CD4-positive, alpha-beta T cell treated with Interleukin-15 for 1 hour (primary cell): ENCODE results near the gene SPECC1.
"Not testable (repeated sequence)": the region's sequence is repeated elsewhere in the genome, so short reads cannot be mapped to it uniquely, and the experiment has no call there.

Source experiments
- DNase-seq: peaks from one replicate; pipeline ENCODE4 v3.0.0-alpha.2; 2020

SPECC1 gene

DNA sequence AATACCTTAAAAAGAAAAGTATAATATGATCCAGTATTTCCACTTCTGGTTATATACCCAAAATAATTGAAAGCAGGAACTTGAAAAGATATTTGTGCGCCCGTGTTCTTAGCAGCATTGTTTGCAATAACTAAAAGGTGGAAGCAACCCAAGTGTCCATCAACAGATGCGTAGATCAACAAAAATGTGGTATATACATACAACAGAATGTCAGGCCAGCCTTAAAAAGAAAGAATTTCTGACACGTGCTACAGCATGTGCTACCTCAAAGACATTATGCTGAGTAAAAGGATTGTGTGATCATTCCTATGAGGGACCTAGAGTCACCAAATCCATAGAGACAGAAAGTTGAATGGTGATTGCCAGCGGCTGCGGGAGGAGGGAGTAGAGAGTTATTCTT lies 133.1 kb downstream of the SPECC1 start:
- DNase-seq: no peak

GRCh38 chr17:20143740-20144139 lies 134.6 kb downstream of the SPECC1 start:
- no peak for DNase-seq

GRCh38 chr17:20145567-20145966 lies 136.4 kb downstream of the SPECC1 start:
- DNase-seq: no peak

GRCh38 chr17:20149251-20149650 lies 140.1 kb downstream of the SPECC1 start:
- DNase-seq: no peak

- no peak for DNase-seq
These were observed 142.0 kb downstream of the SPECC1 start for GRCh38 chr17:20151174-20151573.

GRCh38 chr17:20153231-20153630 lies 144.1 kb downstream of the SPECC1 start:
- DNase-seq: no peak

- DNase-seq: no peak
These were observed 145.3 kb downstream of the SPECC1 start for GRCh38 chr17:20154286-20155000.

DNA sequence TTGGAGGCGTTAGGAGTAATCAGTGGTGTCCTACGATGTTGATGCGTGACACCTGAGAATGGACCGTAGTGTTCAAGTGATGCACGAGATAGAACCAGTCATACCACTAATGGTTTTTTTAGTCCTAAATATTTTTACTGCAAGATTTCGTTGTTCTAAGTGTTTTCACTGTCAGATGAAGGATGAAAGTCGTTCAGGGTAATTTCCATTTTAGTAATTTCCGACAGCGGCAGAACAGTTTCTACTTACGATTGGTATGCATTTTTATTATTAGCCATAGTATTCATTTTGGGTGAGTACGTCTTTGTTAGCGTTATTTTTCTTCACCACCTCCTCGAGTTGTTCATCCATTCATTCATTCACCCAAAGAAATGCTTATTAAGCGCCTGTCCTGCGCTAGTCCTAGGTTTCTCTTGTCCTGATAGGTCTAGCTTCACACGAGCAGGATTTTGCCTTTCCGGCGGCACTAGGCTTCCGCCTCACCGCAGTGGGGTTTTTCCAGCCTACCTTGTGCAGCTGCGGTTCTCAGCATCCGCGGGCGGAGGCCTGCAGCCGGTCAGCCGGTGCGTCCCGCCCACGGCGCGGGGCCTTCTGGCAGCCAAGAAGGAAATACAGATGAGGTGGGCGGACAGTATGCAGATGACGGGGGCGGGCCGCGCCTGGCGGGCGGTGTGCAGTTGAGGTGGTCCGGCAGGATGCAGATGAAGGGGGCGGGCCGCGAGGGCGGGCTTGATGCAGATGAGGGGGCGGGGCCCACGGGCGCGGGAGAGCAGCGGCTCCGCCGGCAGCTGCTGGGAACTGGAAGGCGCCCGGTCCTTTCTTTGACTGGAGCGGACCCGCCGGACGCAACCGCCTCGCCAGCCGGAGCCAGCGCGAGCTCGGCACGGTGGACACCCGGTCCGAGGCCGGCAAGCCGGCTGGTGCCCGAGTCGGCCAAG lies 146.4 kb downstream of the SPECC1 start:
- DNase-seq: peak; percentile 96

GRCh38 chr17:20156196-20157000 lies 147.2 kb downstream of the SPECC1 start:
- peak; percentile 23 for DNase-seq

- DNase-seq: no peak
These were observed 147.8 kb downstream of the SPECC1 start for GRCh38 chr17:20157001-20157310.

DNA sequence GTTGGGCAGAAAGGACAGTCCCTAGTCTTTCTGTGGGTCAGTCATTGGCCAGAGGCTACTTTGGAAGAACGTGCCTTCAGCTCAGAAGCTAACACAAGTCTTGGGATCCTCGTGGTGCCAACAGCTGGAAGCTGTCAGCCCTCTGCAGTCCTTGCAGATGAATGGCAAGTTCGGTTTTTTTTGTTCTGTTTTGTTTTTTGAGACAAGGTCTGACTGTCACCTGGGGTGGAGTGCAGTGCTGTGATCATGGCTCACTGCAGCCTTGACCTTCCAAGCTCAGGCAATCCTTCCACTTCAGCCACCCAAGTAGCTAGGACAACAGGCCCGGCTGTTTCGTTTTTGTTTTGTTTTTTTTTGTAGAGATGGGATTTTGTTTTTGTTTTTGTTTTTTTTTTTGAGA lies 149.4 kb downstream of the SPECC1 start:
- no peak for DNase-seq

- no peak for DNase-seq
These were observed 150.4 kb downstream of the SPECC1 start for GRCh38 chr17:20159406-20160069.

DNA sequence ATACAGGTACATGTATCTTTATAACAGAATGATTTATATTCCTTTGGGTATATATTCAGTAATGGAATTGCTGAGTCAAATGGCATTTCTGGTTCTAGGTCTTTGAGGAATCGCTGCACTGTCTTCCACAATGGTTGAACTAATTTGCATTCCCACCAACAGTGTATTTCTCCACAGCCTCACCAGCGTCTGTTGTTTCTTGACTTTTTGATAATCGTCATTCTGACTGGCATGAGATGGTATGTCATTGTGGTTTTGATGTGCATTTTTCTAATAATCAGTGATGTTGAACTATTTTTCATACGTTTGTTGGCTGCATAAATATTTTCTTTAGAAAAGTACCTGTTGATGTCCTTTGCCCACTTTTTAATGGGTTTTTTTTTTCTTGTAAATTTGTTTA lies 156.4 kb downstream of the SPECC1 start:
- DNase-seq: not testable (repeated sequence)

GRCh38 chr17:20170085-20170484 lies 160.9 kb downstream of the SPECC1 start:
- no peak for DNase-seq

GRCh38 chr17:20171741-20172365 lies 162.7 kb downstream of the SPECC1 start:
- DNase-seq: no peak

DNA sequence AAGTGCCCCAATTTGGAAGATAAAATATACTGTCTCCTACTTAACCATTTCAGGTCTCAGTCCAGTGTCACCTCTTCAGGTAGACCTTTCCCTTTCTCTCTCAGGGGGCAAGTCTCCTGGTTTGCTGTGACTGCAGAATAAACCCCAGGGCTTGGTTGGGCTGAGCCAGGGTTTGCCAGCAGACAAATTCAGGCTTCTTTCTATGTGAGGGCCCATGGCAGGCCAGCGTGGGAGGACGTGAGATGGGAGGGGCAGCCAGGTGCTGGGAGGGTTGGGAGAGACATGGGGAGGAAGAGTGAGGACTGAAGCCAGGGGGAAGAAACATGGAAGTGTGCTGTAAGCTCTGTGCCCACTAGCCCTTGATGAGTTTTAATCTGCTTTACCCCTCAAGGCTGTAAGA lies 163.2 kb downstream of the SPECC1 start:
- no peak for DNase-seq

DNA sequence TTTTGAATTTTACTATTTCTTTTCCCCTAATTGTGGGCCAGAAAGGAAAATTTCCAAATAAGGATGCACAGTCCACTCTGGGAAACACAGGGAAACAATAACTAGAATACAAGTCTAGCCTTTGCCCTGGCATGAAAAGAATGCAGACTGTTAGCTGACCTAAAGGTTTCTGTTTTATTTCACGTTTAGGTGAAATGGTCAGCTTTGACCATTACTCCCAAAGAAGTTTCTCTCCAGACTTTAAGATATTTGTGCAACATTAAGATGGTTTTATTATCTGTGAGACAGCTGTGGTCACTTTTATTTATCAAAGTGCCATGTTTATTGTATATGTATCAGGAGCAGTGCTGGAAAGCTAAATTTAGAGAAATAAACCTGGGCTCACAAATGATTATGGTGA lies 163.9 kb downstream of the SPECC1 start:
- DNase-seq: no peak

DNA sequence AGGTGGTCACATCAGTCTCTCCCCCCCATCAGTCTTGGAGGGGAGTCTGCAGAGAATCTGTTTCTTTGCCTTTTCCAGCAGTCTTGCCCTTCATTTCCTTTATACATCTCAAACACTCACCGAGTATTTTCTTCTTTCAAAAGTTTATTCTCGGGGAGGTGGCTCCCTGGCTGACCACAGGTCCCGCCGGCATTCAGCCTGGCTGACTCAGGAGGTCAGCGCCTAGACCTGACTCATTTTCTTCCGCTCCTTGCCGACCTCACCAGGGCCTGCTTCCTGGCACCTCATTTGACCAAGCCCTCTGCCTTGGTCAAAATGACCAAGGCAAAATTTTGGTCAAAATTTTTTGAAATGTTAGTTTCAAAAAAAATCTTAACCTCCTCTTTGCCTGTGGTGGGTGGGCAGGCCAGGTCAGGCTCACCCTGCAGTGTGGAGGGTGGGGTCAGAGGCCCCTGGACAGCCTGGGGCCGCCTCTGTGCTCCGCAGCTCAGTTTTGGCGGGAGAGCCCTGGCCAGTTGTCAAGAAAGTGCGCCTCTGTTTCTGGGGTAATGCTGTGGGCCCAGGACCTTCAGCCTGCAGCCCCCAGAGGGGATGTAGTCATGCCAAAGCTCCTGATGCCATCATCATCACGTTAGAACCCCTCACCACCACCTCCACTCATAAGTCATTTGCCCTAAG lies 165.6 kb downstream of the SPECC1 start:
- no peak for DNase-seq

DNA sequence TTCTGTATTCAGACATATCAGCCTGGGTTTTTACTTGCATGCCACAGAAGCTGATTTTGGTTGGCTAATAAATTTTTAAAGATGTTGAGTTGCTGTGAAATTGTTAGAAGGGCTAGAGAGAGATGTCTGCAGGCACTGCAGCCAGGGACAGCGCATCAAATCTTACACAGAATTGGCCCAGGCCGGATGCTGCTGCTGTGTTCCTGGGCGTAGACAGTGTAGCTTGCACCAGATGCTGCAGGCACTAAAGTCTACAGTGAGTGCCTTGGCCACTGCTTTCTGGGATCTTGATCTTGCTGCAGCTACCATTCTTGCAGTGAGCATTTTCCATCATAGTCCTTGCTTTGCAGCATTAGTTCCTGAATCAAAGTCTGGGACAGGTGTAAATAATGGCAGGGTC lies 169.9 kb downstream of the SPECC1 start:
- DNase-seq: no peak

DNA sequence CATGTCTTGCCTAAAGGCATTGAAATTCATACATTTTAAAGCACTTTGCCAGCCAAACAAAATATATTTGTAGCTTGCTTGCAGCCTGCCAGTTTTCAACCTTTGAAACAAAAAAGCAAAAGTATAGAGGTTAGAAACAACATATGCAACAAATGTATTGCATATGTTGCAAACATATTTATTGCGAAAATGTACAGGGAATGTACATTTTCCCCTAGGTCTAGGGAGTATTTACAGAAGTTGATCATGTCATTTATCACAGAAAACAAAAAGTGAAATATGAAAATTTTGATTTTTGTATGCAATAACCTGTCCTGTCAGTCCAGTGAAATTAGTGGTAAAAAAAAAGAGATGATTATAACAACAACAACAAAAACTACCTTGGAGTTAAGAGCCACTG lies 171.5 kb downstream of the SPECC1 start:
- no peak for DNase-seq

GRCh38 chr17:20184181-20184580 lies 175.0 kb downstream of the SPECC1 start:
- DNase-seq: no peak
